HG03108 (cell line): ENCODE results near the gene TLCD2.
"Not testable (repeated sequence)": the region's sequence is repeated elsewhere in the genome, so short reads cannot be mapped to it uniquely, and the experiment has no call there.

Source experiments
- ATAC-seq: cut with Tn5 transposase; IDR thresholded peaks from one replicate; pipeline ENCODE4 v1.9.1; 2021; ENCODE audit warnings: moderate library complexity; ENCODE audit not compliant: unreplicated experiment

TLCD2 gene

GRCh38 chr17:1709971-1710806, at the start of gene TLCD2:
TSS of gene TLCD2 (minus strand) at chr17:1710377. CDS start at chr17:1710242, 135 bp downstream.
- ATAC-seq = no peak

GRCh38 chr17:1759529-1759928, 49.4 kb upstream of the TLCD2 start:
- no peak for ATAC-seq

GRCh38 chr17:1758807-1759206, 48.6 kb upstream of the TLCD2 start:
- no peak for ATAC-seq

- ATAC-seq = no peak
Measured at GRCh38 chr17:1755827-1756262, 45.7 kb upstream of the TLCD2 start.

- no peak for ATAC-seq
Measured at GRCh38 chr17:1755252-1755826, 45.2 kb upstream of the TLCD2 start.

GRCh38 chr17:1754430-1755112, 44.4 kb upstream of the TLCD2 start:
- ATAC-seq = no peak

GRCh38 chr17:1753767-1754429, 43.7 kb upstream of the TLCD2 start:
- ATAC-seq = no peak

- no peak for ATAC-seq
Measured at GRCh38 chr17:1752425-1753262, 42.5 kb upstream of the TLCD2 start.

GRCh38 chr17:1750628-1751027, 40.5 kb upstream of the TLCD2 start:
- ATAC-seq = no peak

- no peak for ATAC-seq
Measured at GRCh38 chr17:1746975-1747543, 36.9 kb upstream of the TLCD2 start.

- no peak for ATAC-seq
Measured at GRCh38 chr17:1745513-1746020, 35.4 kb upstream of the TLCD2 start.

- ATAC-seq = no peak
Measured at GRCh38 chr17:1744551-1745512, 34.7 kb upstream of the TLCD2 start.

- no peak for ATAC-seq
Measured at GRCh38 chr17:1743088-1743439, 32.9 kb upstream of the TLCD2 start.

- ATAC-seq = no peak
Measured at GRCh38 chr17:1742371-1743087, 32.4 kb upstream of the TLCD2 start, which contains the start of gene SERPINF2. TSS of gene SERPINF2 (plus strand) at chr17:1742871. CDS start at chr17:1744996, 2,125 bp downstream.

- ATAC-seq = not testable (repeated sequence)
Measured at GRCh38 chr17:1741899-1742298, 31.7 kb upstream of the TLCD2 start.

GRCh38 chr17:1737531-1738291, 27.5 kb upstream of the TLCD2 start:
- no peak for ATAC-seq
